Measurements from ENCODE around the gene THADA.

DNA sequence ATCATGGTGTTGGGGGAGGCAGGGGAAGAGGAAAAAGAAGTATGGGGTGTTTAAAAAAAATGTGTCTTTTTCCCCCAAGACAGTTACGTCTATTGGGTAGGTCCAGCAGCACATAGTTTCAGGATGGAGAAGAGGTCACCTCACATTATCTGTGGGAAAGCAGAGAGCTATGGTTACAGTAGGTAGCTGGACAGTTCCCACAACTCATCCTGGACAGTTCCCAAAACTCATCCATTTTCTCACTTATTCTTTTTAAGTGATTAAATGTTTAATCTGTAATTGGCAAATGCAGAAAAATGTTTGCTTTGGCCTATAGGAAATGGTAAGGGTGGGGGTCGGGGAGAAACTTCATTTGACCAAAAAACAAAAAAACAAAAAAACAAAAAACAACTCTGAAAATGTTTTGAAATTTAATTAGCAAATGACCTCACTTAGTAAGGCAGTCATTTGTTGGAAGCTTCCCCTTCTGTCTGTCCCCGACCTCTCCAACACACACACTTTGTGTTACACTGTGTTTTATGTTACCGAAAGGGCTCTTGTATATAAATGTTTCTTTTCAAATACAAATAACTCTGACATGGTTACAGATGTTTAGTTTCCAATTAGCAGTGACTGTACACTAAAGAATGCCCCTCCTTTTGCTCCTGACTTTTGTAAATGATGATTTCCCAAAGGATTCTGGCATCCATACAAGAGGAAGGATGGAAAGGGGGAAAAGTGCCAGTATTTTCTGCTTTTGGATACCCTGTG, 196.1 kb downstream of the THADA start:
- TF ChIP-seq, protein P1, sequence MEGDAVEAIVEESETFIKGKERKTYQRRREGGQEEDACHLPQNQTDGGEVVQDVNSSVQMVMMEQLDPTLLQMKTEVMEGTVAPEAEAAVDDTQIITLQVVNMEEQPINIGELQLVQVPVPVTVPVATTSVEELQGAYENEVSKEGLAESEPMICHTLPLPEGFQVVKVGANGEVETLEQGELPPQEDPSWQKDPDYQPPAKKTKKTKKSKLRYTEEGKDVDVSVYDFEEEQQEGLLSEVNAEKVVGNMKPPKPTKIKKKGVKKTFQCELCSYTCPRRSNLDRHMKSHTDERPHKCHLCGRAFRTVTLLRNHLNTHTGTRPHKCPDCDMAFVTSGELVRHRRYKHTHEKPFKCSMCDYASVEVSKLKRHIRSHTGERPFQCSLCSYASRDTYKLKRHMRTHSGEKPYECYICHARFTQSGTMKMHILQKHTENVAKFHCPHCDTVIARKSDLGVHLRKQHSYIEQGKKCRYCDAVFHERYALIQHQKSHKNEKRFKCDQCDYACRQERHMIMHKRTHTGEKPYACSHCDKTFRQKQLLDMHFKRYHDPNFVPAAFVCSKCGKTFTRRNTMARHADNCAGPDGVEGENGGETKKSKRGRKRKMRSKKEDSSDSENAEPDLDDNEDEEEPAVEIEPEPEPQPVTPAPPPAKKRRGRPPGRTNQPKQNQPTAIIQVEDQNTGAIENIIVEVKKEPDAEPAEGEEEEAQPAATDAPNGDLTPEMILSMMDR (IDR thresholded peaks at IDR 0.05; ENCODE audit: poor library complexity), result no peak
- TF ChIP-seq EZH2 (IDR thresholded peaks at IDR 0.05; ENCODE audit: borderline replicate concordance), result no peak
- no peak for TF ChIP-seq EZH2phosphoT487 (IDR thresholded peaks at IDR 0.05; ENCODE audit: low read depth, severe bottlenecking, unreplicated experiment)

Measured in hepatocyte (in vitro differentiated cells).